ENCODE data around the gene DNASE2. TPM values are rescaled to one million over a fixed set of nuclear protein-coding genes. Genes with fewer than 3 reads are reported as not detected.

Gene DNASE2
- total and polyA plus RNA-seq, 2 of the 8 experiments (the other 6 are each of a cell fraction or from before 2014, with no cell fraction given): 33.2 to 48.2 TPM

DNA sequence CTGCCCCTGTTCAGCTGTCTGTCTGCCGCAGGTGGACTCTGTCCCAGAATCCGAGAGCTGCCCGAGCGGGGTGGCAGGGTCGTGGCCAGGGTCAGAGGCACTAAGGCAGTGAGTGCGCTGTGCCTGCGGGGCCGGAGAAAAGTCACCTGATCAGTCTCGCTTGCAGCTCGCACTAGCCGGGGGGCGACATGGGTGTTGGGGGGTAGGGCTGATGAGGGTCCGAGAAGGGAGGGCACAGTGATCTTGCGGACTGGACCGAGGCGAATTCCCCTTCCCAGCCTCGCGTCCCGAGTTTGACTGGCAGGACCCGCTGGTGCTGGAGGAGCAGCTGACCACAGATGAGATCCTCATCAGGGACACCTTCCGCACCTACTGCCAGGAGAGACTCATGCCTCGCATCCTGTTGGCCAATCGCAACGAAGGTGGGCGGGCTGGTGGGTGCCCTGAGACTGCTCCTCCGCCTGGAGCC lies 10.3 kb upstream of the DNASE2 start (continued):
- TF ChIP-seq CTBP2 (IDR thresholded peaks at IDR 0.05; ENCODE audit: borderline replicate concordance, insufficient read depth, insufficient read length, low read length) (no peak), GABPA (IDR thresholded peaks at IDR 0.05; ENCODE audit: borderline replicate concordance, insufficient read depth, low read length) (no peak), ZNF274 (IDR thresholded peaks at IDR 0.05; ENCODE audit: borderline replicate concordance, extremely low read depth, low read length) (no peak), RBBP5 (IDR thresholded peaks at IDR 0.05; ENCODE audit: borderline replicate concordance, low read depth, low read length) (no peak), JUND (IDR thresholded peaks at IDR 0.05; ENCODE audit: low read length) (no peak), GTF2F1 (IDR thresholded peaks at IDR 0.05; ENCODE audit: borderline replicate concordance, low read depth, low read length) (no peak)
- TF ChIP-seq, protein P1, sequence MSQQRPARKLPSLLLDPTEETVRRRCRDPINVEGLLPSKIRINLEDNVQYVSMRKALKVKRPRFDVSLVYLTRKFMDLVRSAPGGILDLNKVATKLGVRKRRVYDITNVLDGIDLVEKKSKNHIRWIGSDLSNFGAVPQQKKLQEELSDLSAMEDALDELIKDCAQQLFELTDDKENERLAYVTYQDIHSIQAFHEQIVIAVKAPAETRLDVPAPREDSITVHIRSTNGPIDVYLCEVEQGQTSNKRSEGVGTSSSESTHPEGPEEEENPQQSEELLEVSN (IDR thresholded peaks at IDR 0.05): no peak

Measured in H1 (cell line).